Pancreas (tissue), 10 donors: ENCODE results near the gene MMADHC. TPM values are rescaled to one million over a fixed set of nuclear protein-coding genes. Genes with fewer than 3 reads are reported as not detected.
A peak's percentile ranks its signal among the peaks of the same experiment; 100 is the strongest.

Experiments
- ATAC-seq, 4 donors: fragments of 200-7000 bp; cut with Tn5 transposase; one replicate each; pipeline versions ENCODE4 v1.8.0 to v1.9.1; 2020; ENCODE audit warnings: mild to moderate bottlenecking in 4 of 4, moderate library complexity in 4 of 4
- DNase-seq, 6 donors: peaks; one replicate each; pipeline ENCODE4 v3.0.0-alpha.2; 2020
- FAIRE-seq: peaks from 2 replicates; lab custom pipeline; 2012; peaks lifted over from hg19 to GRCh38; lab: Jason Lieb, UNC
- H3K27ac ChIP-seq, 4 donors: fragments of 200-600 bp; sonication (generic); 1 replicate in 3 of 4; 2 replicates in 1 of 4; pipeline versions ENCODE4 v1.5.0 to v1.8.0; 2020
- H3K27me3 ChIP-seq, 4 donors: fragments of 200-600 bp; one replicate each; pipeline ENCODE4 v1.8.0; 2021
- H3K36me3 ChIP-seq, 3 donors: fragments of 200-600 bp; sonication (generic) in 1 of 3; one replicate each; pipeline versions ENCODE4 v1.5.0 to v1.8.0; 2020 to 2021
- H3K4me1 ChIP-seq, 3 donors: fragments of 200-600 bp; one replicate each; pipeline ENCODE4 v1.8.0; 2021
- H3K4me3 ChIP-seq, 4 donors: fragments of 200-600 bp; sonication (generic) in 2 of 4; one replicate each; pipeline versions ENCODE4 v1.5.0 to v1.8.0; 2020 to 2021
- H3K9me3 ChIP-seq, 4 donors: fragments of 200-600 bp; one replicate each; pipeline ENCODE4 v1.8.0; 2021
- CTCF ChIP-seq, 4 donors: fragments of 200-600 bp; sonication (generic) in 3 of 4; IDR thresholded peaks; one replicate each; pipeline versions ENCODE4 v1.5.0 to v1.8.0; 2021; ENCODE audit warnings: antibody characterized with exemption in 4 of 4
- WGBS, 2 donors: extraction: QIAGEN DNeasy Blood & Tissue Kit; methylation state at CpG; one replicate each; pipeline ENCODE4 v1.1.7; 2013; 5-methylcytosine and 5-hydroxymethylcytosine counted together
- intact Hi-C, 3 donors: fragments of 100-400 bp; cut with DNase I; formaldehyde crosslinking; loops; one replicate each; pipeline versions ENCODE4 v1.11.1 to v1.14.2; 2022
- polyA plus RNA-seq, 2 donors: library from polyadenylated mRNA; stranded (reverse); fragments of 200-250 nt; gene quantifications; one replicate each; pipeline ENCODE4 v1.2.3, GENCODE V29; 2013
- total RNA-seq, 6 donors: library from RNA; stranded (reverse); fragmentation: NEBNext Ultra II Directional in 4 of 6; extraction: Animal tissue kit (Norgen Biotek cat#: 25700) in 4 of 6; gene quantifications; one replicate each; pipeline versions ENCODE4 v1.2.1 to v1.2.4, GENCODE V29; 2021 to 2023
- donor health status: healthy with polysubstance abuse.
- donor health status: DM: no; HTN: no; CAD: no; lungs with moderate emphysema.
- donor health status: DM: no; HTN: no; CAD: no.
- donor health status: control.
- donor health status: control.
- donor health status: Bipolar disorder and iron deficiency.
- donor health status: DM: yes; HTN: yes; CAD: no.
- donor health status: DM: no; HTN: no; CAD: no.
- donor health status: DM: no; HTN: no; CAD: no.
- donor health status: DM: yes; HTN: yes; CAD: no.

The MMADHC gene
- total and polyA plus RNA-seq, 8 donors = 20.1 to 68.0 (median 57.4) TPM

- H3K4me1 ChIP-seq = no peaks in the 10 kb centered on the region
- H3K4me3 ChIP-seq = no peak overlapping the region
- ATAC-seq = peak in 1 of 4 donors; percentile 33
- H3K27me3 ChIP-seq = no peaks in the 10 kb centered on the region
- H3K36me3 ChIP-seq = no peaks in the 10 kb centered on the region
- WGBS, 2 donors = 85 to 97% methylated on average over 1 of the region's 1 CpG
- TF ChIP-seq CTCF (IDR thresholded peaks at IDR 0.05) = no peak
- H3K9me3 ChIP-seq = no peaks in the 10 kb centered on the region
- no peak for DNase-seq
- intact Hi-C loops = no loop called here
- no peak for FAIRE-seq
- H3K27ac ChIP-seq = no peak overlapping the region
Measured at GRCh38 chr2:149627111-149627801, 39.7 kb upstream of the MMADHC start.

GRCh38 chr2:149625671-149626070 is 38.1 kb upstream of the MMADHC start:
- no peak for TF ChIP-seq CTCF (IDR thresholded peaks at IDR 0.05)
- Histone ChIP-seq H3K27ac (no peak overlapping the region), H3K4me1 (no peaks in the 10 kb centered on the region), H3K36me3 (no peaks in the 10 kb centered on the region), H3K27me3 (no peaks in the 10 kb centered on the region), H3K4me3 (no peak overlapping the region), H3K9me3 (no peaks in the 10 kb centered on the region)
- no peak for FAIRE-seq
- ATAC-seq = no peak
- WGBS, 2 donors = 87 to 97% methylated on average over 2 of the region's 2 CpGs
- no peak for DNase-seq
- intact Hi-C loops = no loop called here

DNA sequence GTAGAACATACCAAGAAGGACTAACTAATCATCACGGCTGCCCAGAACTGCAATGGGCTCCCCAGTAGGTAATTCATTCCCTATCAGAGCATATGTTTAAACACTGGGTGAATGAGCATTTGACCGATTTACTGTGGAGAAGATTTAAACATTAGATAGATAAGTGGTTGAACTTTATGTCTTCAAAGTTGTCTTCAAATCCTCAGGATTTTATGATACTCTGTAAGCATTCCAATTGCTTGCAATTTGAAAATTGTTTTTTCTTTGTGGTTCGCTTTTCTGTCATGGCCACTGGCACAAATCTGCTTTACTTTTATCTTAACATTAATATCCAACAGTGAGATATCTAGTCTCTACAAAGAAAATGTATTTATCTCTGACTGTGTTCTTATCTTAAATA is 37.7 kb upstream of the MMADHC start:
- no peaks in the 10 kb centered on the region for H3K27me3 ChIP-seq
- 83 to 85% methylated on average over 3 of the region's 3 CpGs for WGBS, 2 donors
- no peaks in the 10 kb centered on the region for H3K9me3 ChIP-seq
- no peak for FAIRE-seq
- H3K4me1 ChIP-seq = no peaks in the 10 kb centered on the region
- no peak for TF ChIP-seq CTCF (IDR thresholded peaks at IDR 0.05)
- no peak overlapping the region for H3K4me3 ChIP-seq
- no peak overlapping the region for H3K27ac ChIP-seq
- ATAC-seq = no peak
- DNase-seq = no peak
- intact Hi-C loops = no loop called here
- no peaks in the 10 kb centered on the region for H3K36me3 ChIP-seq

GRCh38 chr2:149622343-149622742 is 34.8 kb upstream of the MMADHC start:
- no peak for FAIRE-seq
- no peak overlapping the region for H3K4me3 ChIP-seq
- TF ChIP-seq CTCF (IDR thresholded peaks at IDR 0.05) = no peak
- DNase-seq = no peak
- no peaks in the 10 kb centered on the region for H3K9me3 ChIP-seq
- no peak overlapping the region for H3K27ac ChIP-seq
- no peaks in the 10 kb centered on the region for H3K36me3 ChIP-seq
- no peaks in the 10 kb centered on the region for H3K4me1 ChIP-seq
- no peaks in the 10 kb centered on the region for H3K27me3 ChIP-seq
- WGBS, 2 donors = 96 to 100% methylated on average over 1 of the region's 1 CpG
- ATAC-seq = no peak
- intact Hi-C loops = no loop called here

DNA sequence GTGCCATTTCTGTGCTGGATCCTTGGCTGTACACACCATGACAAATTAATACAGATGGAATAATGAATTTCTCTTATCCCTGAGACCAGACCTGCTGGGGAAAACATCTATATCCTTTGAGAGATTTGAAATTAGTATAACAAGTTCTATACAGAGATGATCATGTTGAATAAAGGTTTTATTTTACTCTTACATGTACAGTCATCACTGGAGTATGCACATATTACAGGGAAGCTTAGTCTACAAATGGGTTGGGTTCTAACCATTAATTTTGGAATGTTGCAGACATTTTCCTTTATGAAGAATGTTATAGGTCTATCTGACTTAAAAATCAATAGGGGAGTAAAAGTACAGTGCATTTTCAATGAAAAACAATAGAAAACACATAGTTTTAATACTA is 29.9 kb upstream of the MMADHC start:
- Histone ChIP-seq H3K4me3 (no peak overlapping the region), H3K4me1 (peaks cover 2 to 3% (median 2%) of the 10 kb centered on the region in 3 donors), H3K9me3 (no peaks in the 10 kb centered on the region), H3K27ac (no peak overlapping the region), H3K27me3 (no peaks in the 10 kb centered on the region), H3K36me3 (no peaks in the 10 kb centered on the region)
- intact Hi-C loops = no loop called here
- FAIRE-seq = no peak
- no peak for TF ChIP-seq CTCF (IDR thresholded peaks at IDR 0.05)
- DNase-seq = no peak
- ATAC-seq = no peak
